Endothelial cell of umbilical vein (primary cell): Measurements from ENCODE around the gene MOB3B.

Source experiments
- CTCF ChIP-seq, 2 donors: IDR thresholded peaks; 1 replicate in 1 of 2; 2 replicates in 1 of 2; pipeline ENCODE4 v1.5.1; 2011; ENCODE audit warnings: low read length in 2 of 2, mild to moderate bottlenecking in 2 of 2, moderate library complexity in 2 of 2, control low read depth in 1 of 2, inconsistent platforms in 1 of 2, low read depth in 1 of 2; ENCODE audit not compliant: insufficient read depth in 1 of 2; ENCODE audit errors: extremely low read depth in 1 of 2
- EZH2 ChIP-seq: IDR thresholded peaks from 2 replicates; pipeline ENCODE4 v1.6.1; 2012; ENCODE audit warnings: borderline replicate concordance, low read depth, mild to moderate bottlenecking, moderate library complexity, low read length, inconsistent platforms; ENCODE audit not compliant: severe bottlenecking
- FOS ChIP-seq: IDR thresholded peaks from 2 replicates; pipeline ENCODE4 v1.6.1; 2011; ENCODE audit warnings: mild to moderate bottlenecking, low read length, moderate library complexity, borderline replicate concordance; ENCODE audit not compliant: insufficient read depth
- MAX ChIP-seq: IDR thresholded peaks from 2 replicates; pipeline ENCODE4 v1.6.1; 2011; ENCODE audit not compliant: insufficient read depth, insufficient read length
- POLR2A ChIP-seq: IDR thresholded peaks from 2 replicates; pipeline ENCODE4 v1.6.1; 2012; ENCODE audit warnings: low read depth, mild to moderate bottlenecking, control low read depth, low read length
- POLR2AphosphoS5 ChIP-seq: IDR thresholded peaks from 2 replicates; pipeline ENCODE4 v1.6.1; 2012; ENCODE audit warnings: low read depth, mild to moderate bottlenecking, control low read depth, low read length, moderate library complexity; ENCODE audit not compliant: insufficient read depth

- TF ChIP-seq CTCF (IDR thresholded peaks at IDR 0.05; ENCODE audit: extremely low read depth in 1 of 2, insufficient read depth in 1 of 2, low read depth in 1 of 2, low read length in 2 of 2) (no peak), POLR2AphosphoS5 (no peak), MAX (no peak), POLR2A (no peak), EZH2 (no peak), FOS (no peak)
These were observed 218.4 kb downstream of the MOB3B start for GRCh38 chr9:27311184-27311583.
